GM23338 (cell line): ENCODE data around the gene CTSC. TPM values are rescaled to one million over a fixed set of nuclear protein-coding genes. Genes with fewer than 3 reads are reported as not detected.

Source experiments
- ATAC-seq: fragments of 200-7000 bp; cut with Tn5 transposase; 3 replicates; pipeline ENCODE4 v1.9.1; 2020
- DNase-seq: peaks from one replicate; pipeline ENCODE4 v3.0.0-alpha.2; 2015; ENCODE audit warnings: low spot score
- H2AFZ ChIP-seq: fragments of 200-600 bp; sonication (generic); 2 replicates; pipeline ENCODE4 v1.8.0; 2016; ENCODE audit warnings: antibody characterized with exemption, mild to moderate bottlenecking, moderate library complexity
- H3F3A ChIP-seq: fragments of 200-600 bp; sonication (generic); replicated peaks from 2 replicates; pipeline ENCODE4 v1.8.0; 2017; ENCODE audit warnings: antibody characterized with exemption, mixed run types, low read depth
- H3K27ac ChIP-seq: fragments of 200-600 bp; sonication (generic); 2 replicates; pipeline ENCODE4 v1.6.1; 2016; ENCODE audit warnings: low read depth
- H3K27me3 ChIP-seq: fragments of 200-600 bp; sonication (generic); 2 replicates; pipeline ENCODE4 v1.8.0; 2016; ENCODE audit warnings: mild to moderate bottlenecking, mixed run types, moderate library complexity; ENCODE audit not compliant: insufficient read depth
- H3K36me3 ChIP-seq: fragments of 200-600 bp; sonication (generic); 2 replicates; pipeline ENCODE4 v1.8.0; 2016; ENCODE audit warnings: mild to moderate bottlenecking; ENCODE audit not compliant: insufficient read depth
- H3K4me1 ChIP-seq: fragments of 200-600 bp; sonication (generic); 2 replicates; pipeline ENCODE4 v1.8.0; 2016; ENCODE audit warnings: mild to moderate bottlenecking, moderate library complexity; ENCODE audit not compliant: insufficient read depth
- H3K4me2 ChIP-seq: fragments of 200-600 bp; sonication (generic); 2 replicates; pipeline ENCODE4 v1.7.1; 2017; ENCODE audit warnings: mixed run types
- H3K4me3 ChIP-seq: fragments of 200-600 bp; sonication (generic); 2 replicates; pipeline ENCODE4 v1.6.1; 2016; ENCODE audit warnings: mixed run types
- H3K79me2 ChIP-seq: fragments of 200-600 bp; sonication (generic); replicated peaks from 2 replicates; pipeline ENCODE4 v1.8.0; 2017; ENCODE audit warnings: mild to moderate bottlenecking; ENCODE audit not compliant: insufficient read depth
- H3K9me2 ChIP-seq: fragments of 200-600 bp; sonication (generic); 2 replicates; pipeline ENCODE4 v1.8.0; 2017; ENCODE audit not compliant: insufficient read depth
- H4K20me1 ChIP-seq: fragments of 200-600 bp; sonication (generic); replicated peaks from 2 replicates; pipeline ENCODE4 v1.8.0; 2017; ENCODE audit warnings: mild to moderate bottlenecking; ENCODE audit not compliant: insufficient read depth
- H3K27ac Mint-ChIP-seq: 2 replicates; pipeline ENCODE4 v1.8.0; 2020; ENCODE audit warnings: inconsistent platforms, mild to moderate bottlenecking, moderate library complexity, mixed read lengths
- H3K27me3 Mint-ChIP-seq: 3 replicates; pipeline ENCODE4 v1.8.0; 2022; ENCODE audit warnings: low read depth, mild to moderate bottlenecking, moderate library complexity, mixed read lengths, inconsistent platforms; ENCODE audit not compliant: insufficient read depth, poor library complexity
- H3K36me3 Mint-ChIP-seq: 3 replicates; pipeline ENCODE4 v1.8.0; 2021; ENCODE audit warnings: low read depth, mild to moderate bottlenecking, inconsistent platforms, moderate library complexity, mixed read lengths
- H3K4me1 Mint-ChIP-seq: 3 replicates; pipeline ENCODE4 v1.8.0; 2020; ENCODE audit warnings: mild to moderate bottlenecking, inconsistent platforms, mixed read lengths
- H3K4me3 Mint-ChIP-seq: 3 replicates; pipeline ENCODE4 v1.8.0; 2021; ENCODE audit warnings: moderate library complexity, mild to moderate bottlenecking, inconsistent platforms, mixed read lengths
- H3K9me3 Mint-ChIP-seq: 3 replicates; pipeline ENCODE4 v1.8.0; 2020; ENCODE audit warnings: moderate library complexity, mild to moderate bottlenecking, inconsistent platforms, mixed read lengths
- NANOG ChIP-seq: IDR thresholded peaks from 2 replicates; pipeline ENCODE4 v1.6.1; 2016; ENCODE audit warnings: antibody characterized with exemption, borderline replicate concordance
- polyA plus RNA-seq: library from polyadenylated mRNA; unstranded; fragments of >200 nt; fragmentation: Nextera tagmentation; extraction: Ambion mirVana; gene quantifications from 2 replicates; pipeline ENCODE4 v1.2.1, GENCODE V29; 2016
- total RNA-seq: library from RNA; depleted of rRNA; stranded (reverse); fragments of >200 nt; shearing (Covaris generic); gene quantifications from 2 replicates; pipeline ENCODE4 v1.2.3, GENCODE V29; 2014
- TF ChIP-seq, protein P1 (sequence below): fragments of 250-450 bp; sonication (Bioruptor Pico); IDR thresholded peaks from 2 replicates; pipeline ENCODE4 v1.5.0; 2020; ENCODE audit warnings: mild to moderate bottlenecking, moderate library complexity
- TF ChIP-seq, protein P2 (sequence below), 2 experiments: fragments of 200-600 bp in 1 of 2; sonication (generic) in 1 of 2; conservative IDR thresholded peaks; 2 replicates each; pipeline versions ENCODE4 v1.5.1 to v1.6.1; 2016 to 2017; ENCODE audit warnings: antibody characterized with exemption in 2 of 2, low read depth in 2 of 2, mild to moderate bottlenecking in 2 of 2, moderate library complexity in 1 of 2

Gene CTSC
- total and polyA plus RNA-seq, 2 experiments from 2014 or later = 408 to 444 TPM

- DNase-seq (no peak), ATAC-seq (no peak)
- no peaks in the 10 kb centered on the region for H3K27me3 ChIP-seq
- no peak overlapping the region for H3K4me3 Mint-ChIP-seq
- no peaks in the 10 kb centered on the region for H3F3A ChIP-seq
- H3K4me1 ChIP-seq = no peaks in the 10 kb centered on the region
- H3K36me3 ChIP-seq = peaks cover 22% of the 10 kb centered on the region
- no peaks in the 10 kb centered on the region; the same call in 2 of the 3 replicates for H3K9me3 Mint-ChIP-seq
- H3K4me1 Mint-ChIP-seq = peaks cover 13% of the 10 kb centered on the region
- no peak overlapping the region for H3K27ac Mint-ChIP-seq
- H3K79me2 ChIP-seq = no peaks in the 10 kb centered on the region
- no peaks in the 10 kb centered on the region for H3K9me2 ChIP-seq
- H3K27me3 Mint-ChIP-seq = no peaks in the 10 kb centered on the region
- no peak overlapping the region for H3K4me2 ChIP-seq
- H3K27ac ChIP-seq = no peak overlapping the region
- no peak overlapping the region for H2AFZ ChIP-seq
- H4K20me1 ChIP-seq = no peaks in the 10 kb centered on the region
- TF ChIP-seq NANOG = no peak
- TF ChIP-seq, protein P1, sequence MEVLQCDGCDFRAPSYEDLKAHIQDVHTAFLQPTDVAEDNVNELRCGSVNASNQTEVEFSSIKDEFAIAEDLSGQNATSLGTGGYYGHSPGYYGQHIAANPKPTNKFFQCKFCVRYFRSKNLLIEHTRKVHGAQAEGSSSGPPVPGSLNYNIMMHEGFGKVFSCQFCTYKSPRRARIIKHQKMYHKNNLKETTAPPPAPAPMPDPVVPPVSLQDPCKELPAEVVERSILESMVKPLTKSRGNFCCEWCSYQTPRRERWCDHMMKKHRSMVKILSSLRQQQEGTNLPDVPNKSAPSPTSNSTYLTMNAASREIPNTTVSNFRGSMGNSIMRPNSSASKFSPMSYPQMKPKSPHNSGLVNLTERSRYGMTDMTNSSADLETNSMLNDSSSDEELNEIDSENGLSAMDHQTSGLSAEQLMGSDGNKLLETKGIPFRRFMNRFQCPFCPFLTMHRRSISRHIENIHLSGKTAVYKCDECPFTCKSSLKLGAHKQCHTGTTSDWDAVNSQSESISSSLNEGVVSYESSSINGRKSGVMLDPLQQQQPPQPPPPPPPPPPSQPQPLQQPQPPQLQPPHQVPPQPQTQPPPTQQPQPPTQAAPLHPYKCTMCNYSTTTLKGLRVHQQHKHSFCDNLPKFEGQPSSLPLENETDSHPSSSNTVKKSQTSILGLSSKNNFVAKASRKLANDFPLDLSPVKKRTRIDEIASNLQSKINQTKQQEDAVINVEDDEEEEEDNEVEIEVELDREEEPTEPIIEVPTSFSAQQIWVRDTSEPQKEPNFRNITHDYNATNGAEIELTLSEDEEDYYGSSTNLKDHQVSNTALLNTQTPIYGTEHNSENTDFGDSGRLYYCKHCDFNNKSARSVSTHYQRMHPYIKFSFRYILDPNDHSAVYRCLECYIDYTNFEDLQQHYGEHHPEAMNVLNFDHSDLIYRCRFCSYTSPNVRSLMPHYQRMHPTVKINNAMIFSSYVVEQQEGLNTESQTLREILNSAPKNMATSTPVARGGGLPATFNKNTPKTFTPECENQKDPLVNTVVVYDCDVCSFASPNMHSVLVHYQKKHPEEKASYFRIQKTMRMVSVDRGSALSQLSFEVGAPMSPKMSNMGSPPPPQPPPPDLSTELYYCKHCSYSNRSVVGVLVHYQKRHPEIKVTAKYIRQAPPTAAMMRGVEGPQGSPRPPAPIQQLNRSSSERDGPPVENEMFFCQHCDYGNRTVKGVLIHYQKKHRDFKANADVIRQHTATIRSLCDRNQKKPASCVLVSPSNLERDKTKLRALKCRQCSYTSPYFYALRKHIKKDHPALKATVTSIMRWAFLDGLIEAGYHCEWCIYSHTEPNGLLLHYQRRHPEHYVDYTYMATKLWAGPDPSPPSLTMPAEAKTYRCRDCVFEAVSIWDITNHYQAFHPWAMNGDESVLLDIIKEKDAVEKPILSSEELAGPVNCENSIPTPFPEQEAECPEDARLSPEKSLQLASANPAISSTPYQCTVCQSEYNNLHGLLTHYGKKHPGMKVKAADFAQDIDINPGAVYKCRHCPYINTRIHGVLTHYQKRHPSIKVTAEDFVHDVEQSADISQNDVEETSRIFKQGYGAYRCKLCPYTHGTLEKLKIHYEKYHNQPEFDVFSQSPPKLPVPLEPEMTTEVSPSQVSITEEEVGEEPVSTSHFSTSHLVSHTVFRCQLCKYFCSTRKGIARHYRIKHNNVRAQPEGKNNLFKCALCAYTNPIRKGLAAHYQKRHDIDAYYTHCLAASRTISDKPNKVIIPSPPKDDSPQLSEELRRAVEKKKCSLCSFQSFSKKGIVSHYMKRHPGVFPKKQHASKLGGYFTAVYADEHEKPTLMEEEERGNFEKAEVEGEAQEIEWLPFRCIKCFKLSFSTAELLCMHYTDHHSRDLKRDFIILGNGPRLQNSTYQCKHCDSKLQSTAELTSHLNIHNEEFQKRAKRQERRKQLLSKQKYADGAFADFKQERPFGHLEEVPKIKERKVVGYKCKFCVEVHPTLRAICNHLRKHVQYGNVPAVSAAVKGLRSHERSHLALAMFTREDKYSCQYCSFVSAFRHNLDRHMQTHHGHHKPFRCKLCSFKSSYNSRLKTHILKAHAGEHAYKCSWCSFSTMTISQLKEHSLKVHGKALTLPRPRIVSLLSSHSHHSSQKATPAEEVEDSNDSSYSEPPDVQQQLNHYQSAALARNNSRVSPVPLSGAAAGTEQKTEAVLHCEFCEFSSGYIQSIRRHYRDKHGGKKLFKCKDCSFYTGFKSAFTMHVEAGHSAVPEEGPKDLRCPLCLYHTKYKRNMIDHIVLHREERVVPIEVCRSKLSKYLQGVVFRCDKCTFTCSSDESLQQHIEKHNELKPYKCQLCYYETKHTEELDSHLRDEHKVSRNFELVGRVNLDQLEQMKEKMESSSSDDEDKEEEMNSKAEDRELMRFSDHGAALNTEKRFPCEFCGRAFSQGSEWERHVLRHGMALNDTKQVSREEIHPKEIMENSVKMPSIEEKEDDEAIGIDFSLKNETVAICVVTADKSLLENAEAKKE = no peak
- TF ChIP-seq, protein P2, sequence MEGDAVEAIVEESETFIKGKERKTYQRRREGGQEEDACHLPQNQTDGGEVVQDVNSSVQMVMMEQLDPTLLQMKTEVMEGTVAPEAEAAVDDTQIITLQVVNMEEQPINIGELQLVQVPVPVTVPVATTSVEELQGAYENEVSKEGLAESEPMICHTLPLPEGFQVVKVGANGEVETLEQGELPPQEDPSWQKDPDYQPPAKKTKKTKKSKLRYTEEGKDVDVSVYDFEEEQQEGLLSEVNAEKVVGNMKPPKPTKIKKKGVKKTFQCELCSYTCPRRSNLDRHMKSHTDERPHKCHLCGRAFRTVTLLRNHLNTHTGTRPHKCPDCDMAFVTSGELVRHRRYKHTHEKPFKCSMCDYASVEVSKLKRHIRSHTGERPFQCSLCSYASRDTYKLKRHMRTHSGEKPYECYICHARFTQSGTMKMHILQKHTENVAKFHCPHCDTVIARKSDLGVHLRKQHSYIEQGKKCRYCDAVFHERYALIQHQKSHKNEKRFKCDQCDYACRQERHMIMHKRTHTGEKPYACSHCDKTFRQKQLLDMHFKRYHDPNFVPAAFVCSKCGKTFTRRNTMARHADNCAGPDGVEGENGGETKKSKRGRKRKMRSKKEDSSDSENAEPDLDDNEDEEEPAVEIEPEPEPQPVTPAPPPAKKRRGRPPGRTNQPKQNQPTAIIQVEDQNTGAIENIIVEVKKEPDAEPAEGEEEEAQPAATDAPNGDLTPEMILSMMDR (conservative IDR thresholded peaks at IDR 0.05; ENCODE audit: low read depth in 2 of 2) = no peak
- peaks cover 75% of the 10 kb centered on the region for H3K36me3 Mint-ChIP-seq
- H3K4me3 ChIP-seq = no peak overlapping the region
These were observed 49.0 kb downstream of the CTSC start for GRCh38 chr11:88288560-88288959.
